Muscle of arm (tissue), 12 donors: Measurements from ENCODE around the gene HDAC4. TPM values are rescaled to one million over a fixed set of nuclear protein-coding genes. Genes with fewer than 3 reads are reported as not detected.

Experiments used
- DNase-seq: peaks from one replicate; pipeline ENCODE4 v3.0.0-alpha.2; 2013
- polyA plus RNA-seq, 12 donors: library from polyadenylated mRNA; unstranded; fragments of 120-200 nt; gene quantifications; one replicate each; pipeline ENCODE4 v1.2.1, GENCODE V29; 2013; ENCODE audit not compliant: insufficient read length in 12 of 12

Gene HDAC4
- polyA plus RNA-seq, 12 donors, result 10.0 to 23.7 (median 13.5) TPM; not detected in 1

DNA sequence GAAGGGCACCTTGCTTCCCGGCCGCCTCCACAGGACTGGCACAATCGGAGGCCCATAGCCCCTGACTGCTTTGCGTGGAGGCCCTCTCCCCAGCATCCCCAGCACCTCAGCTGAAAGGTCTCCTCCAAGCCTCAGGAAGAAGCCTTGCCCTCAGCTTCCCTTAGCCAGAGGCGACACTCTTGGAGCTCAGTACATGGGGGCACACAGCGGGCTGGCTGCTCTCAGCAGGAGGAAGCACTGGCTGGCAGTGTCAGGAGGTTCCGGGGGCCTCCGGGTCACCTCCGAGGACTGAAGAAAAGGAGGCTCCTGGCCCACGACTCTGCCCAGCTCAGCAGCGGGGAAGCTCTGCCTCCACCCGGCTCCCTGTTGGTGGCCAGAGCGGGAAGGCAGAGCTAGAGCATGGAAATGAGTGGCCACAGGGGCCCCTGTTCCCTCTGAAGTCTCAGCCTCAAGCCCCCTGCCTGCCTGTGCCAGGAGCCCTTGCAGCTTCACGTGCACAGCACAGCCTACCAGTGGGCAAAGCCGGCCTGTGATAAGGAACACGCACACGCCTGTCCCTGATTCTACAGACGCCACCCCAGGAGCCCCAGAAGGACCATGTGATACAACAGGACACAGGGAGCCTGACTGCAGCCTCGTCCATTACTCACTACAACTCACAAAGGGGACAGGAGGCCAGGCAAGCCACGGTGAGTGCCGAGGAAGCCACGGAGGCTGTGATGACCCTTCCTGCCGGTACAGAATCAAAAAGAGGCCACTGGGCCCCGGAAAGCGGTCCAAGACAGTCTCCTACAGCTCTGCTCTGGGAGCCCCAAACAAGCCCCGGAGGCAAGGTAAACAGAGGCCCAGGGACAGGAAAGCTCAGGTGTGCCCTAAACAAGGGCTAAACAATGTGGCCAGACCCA, 15.5 kb downstream of the HDAC4 start:
- DNase-seq, result no peak

GRCh38 chr2:239383759-239384156, 17.1 kb downstream of the HDAC4 start:
- no peak for DNase-seq

- no peak for DNase-seq
Measured at GRCh38 chr2:239383036-239383758, 17.6 kb downstream of the HDAC4 start.

- DNase-seq, result no peak
Measured at GRCh38 chr2:239382384-239382880, 18.4 kb downstream of the HDAC4 start.

- no peak for DNase-seq
Measured at GRCh38 chr2:239381709-239382134, 19.1 kb downstream of the HDAC4 start.

GRCh38 chr2:239380831-239381708, 19.8 kb downstream of the HDAC4 start:
- DNase-seq, result no peak

DNA sequence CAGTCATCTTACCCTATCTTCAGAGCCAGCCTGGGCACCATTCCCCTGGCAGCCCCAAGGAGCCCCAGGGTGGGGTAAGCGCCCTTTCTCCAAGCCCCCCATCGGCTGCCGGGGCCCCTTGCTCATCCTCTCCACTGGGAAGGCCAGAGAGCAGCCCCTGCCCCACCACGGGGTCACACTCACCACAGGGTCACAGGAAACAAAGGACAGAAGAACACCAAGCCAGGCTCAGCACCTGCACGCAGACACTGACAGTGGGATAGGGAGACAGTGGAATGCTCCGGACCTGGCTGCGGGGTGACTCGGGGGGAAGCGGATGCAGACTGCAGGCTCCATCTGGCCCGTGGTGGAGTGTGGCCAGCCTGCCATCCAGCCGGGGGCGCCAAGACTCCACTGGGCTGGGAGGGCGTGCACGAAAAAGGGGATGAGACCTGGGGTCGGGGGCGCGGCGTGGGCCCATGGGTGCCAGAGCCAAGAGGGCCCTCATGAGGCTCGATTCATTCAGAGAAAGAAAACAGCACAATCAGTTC, 21.1 kb downstream of the HDAC4 start:
- no peak for DNase-seq

GRCh38 chr2:239378918-239379640, 21.7 kb downstream of the HDAC4 start:
- DNase-seq, result no peak

DNA sequence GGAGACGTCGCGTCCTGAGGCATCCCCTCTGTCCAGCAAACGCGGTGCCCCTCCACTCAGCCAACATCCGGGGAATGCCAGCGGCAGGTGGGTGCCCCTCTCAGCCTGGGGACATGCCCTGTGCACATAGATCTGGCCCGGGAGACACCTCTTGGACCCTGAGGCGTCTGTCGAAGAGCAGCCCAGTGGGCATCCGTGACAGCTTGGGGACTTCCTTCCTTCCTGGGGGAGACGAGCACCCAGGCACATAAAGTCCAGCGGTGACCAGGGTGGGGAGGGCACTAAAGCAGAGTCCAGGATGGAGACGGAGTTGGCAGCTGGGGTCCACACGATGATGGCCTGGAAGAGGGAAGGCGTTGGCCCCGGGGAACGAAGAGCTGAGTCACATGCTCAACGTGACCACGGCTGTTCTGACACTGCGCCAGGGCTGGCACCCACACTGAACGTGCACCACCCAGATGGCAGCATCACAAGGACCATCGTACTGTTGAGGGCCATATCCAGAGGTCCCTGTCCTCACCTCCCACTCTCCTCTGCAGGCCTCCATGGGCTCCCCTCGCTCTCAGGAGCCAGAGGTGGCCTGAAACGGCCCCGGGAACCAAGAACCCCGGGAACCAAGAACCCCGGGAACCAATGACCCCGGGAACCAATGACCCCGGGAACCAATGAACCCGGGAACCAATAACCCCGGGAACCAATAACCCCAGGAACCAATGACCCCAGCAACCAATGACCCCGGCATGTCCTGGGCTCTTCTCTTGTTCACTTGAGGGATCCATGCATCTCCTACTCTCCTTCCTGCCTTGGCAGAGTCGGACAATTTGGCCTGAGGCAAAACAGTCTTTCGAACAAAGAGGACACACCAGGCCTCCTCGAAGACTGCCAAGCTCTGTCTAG, 22.6 kb downstream of the HDAC4 start:
- DNase-seq, result no peak

DNA sequence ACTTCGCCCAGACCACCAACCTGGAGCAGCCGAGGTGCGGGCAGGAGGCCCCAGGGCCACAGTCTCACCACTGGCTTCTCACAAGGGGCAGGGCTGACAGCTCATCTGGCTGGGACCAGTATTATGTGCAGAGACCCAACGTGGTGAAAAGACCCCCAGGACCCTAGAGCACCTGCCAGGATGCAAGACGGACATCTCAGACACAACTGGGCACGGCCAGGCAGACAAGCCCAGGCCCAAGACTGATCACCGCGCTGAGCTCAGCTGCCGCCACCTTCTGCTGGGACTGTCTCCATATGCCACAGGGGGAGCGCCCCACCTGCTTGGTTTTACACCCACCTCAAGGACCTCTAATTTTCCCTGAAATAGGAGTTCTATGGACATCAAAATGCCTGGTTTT, 23.2 kb downstream of the HDAC4 start:
- no peak for DNase-seq

DNA sequence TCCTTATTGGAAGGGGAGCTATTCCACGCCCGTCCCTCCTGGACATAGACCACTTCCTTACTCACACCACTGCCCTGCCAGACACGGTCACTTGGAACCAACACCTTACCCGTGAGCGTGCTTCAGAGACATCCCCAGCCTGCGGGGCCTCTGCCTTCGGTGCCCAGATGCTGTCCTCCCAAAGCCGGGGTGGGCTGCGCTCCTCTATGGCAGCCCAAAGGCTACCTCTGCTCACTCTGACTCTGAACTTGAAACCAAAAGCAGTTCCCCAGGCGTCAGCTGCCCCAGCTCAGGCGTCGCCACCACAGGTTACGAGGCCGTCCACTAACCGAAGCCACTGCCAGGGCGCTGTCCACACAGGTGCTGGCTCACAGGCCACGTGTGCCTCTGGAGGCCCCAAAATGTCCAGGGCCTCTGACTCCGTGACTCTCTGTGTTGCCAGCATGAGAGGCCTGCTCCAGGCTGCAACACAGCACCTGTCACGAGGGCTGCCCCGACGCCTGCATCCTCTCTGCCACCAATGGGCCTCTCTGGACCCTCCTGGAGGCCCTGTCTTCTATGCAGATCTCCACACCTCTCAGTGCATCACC, 23.8 kb downstream of the HDAC4 start:
- no peak for DNase-seq

GRCh38 chr2:239376351-239376750, 24.5 kb downstream of the HDAC4 start:
- DNase-seq, result no peak

- no peak for DNase-seq
Measured at GRCh38 chr2:239375278-239376061, 25.4 kb downstream of the HDAC4 start.

DNA sequence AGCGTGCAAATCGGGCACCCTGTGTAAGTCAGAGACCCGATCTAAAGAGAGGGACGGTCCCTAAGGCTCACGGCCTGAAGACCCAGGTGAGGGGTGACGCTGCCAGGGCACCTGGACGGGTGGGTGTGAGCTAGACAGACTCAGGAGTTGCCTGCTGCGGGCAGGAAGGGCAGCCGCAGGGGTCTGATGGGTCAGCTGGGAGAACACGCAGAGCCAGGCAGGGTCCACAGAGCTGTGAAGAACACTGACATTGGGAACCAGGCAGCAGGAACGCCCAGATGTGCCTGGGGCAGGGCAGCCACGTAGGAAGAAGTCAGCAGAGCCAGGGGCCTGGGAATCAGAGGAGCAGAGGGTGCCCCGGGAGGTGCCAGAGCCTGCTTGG, 25.9 kb downstream of the HDAC4 start:
- DNase-seq, result no peak

GRCh38 chr2:239372835-239373234, 28.0 kb downstream of the HDAC4 start:
- DNase-seq, result no peak

GRCh38 chr2:239371726-239372686, 28.8 kb downstream of the HDAC4 start:
- DNase-seq, result no peak
